GM12872 (cell line): Measurements from ENCODE around the gene ZBTB32.

Experiments used
- CTCF ChIP-seq: IDR thresholded peaks from 3 replicates; pipeline ENCODE4 v1.5.1; 2011; ENCODE audit warnings: low read depth, mild to moderate bottlenecking, low read length, moderate library complexity; ENCODE audit not compliant: insufficient read depth

Gene ZBTB32

GRCh38 chr19:35704218-35704617, at the start of gene ZBTB32:
Gene ZBTB32, plus strand, starts transcription at chr19:35704558. Its CDS starts 10,069 bp downstream, at chr19:35714627.
- no peak for TF ChIP-seq CTCF

GRCh38 chr19:35655600-35655999, 48.8 kb upstream of the ZBTB32 start:
- TF ChIP-seq CTCF, result no peak

GRCh38 chr19:35656700-35657099, 47.7 kb upstream of the ZBTB32 start:
- no peak for TF ChIP-seq CTCF

- TF ChIP-seq CTCF, result peak; percentile 49; the same call in 2 of the 3 replicates
Observed at GRCh38 chr19:35657904-35658700, 46.3 kb upstream of the ZBTB32 start.

- no peak for TF ChIP-seq CTCF
Observed at GRCh38 chr19:35661995-35662340, 42.4 kb upstream of the ZBTB32 start.

- no peak for TF ChIP-seq CTCF
Observed at GRCh38 chr19:35663981-35664380, 40.4 kb upstream of the ZBTB32 start.

GRCh38 chr19:35665157-35665556, 39.2 kb upstream of the ZBTB32 start:
- no peak for TF ChIP-seq CTCF
